Measurements from ENCODE around the gene MRPL38. TPM values are rescaled to one million over a fixed set of nuclear protein-coding genes. Genes with fewer than 3 reads are reported as not detected.
"Not testable (repeated sequence)": the region's sequence is repeated elsewhere in the genome, so short reads cannot be mapped to it uniquely, and the experiment has no call there.

Gene MRPL38
- polyA plus RNA-seq, 12 donors, result 44.7 to 117 (median 54.7) TPM; not detected in 1

- DNase-seq, result peak; percentile 76
Measured at GRCh38 chr17:75878174-75878998, 26.3 kb downstream of the MRPL38 start, which contains the start of gene TRIM47. Gene TRIM47, minus strand, starts transcription at chr17:75878581. Its CDS starts 33 bp downstream, at chr17:75878548.

GRCh38 chr17:75877752-75878173, 26.9 kb downstream of the MRPL38 start:
- no peak for DNase-seq

GRCh38 chr17:75876938-75877751, 27.5 kb downstream of the MRPL38 start:
- DNase-seq, result peak; percentile 98

GRCh38 chr17:75876190-75876937, 28.3 kb downstream of the MRPL38 start:
- no peak for DNase-seq

GRCh38 chr17:75875940-75876189, 28.8 kb downstream of the MRPL38 start:
- no peak for DNase-seq

GRCh38 chr17:75875182-75875939, 29.3 kb downstream of the MRPL38 start:
- DNase-seq, result no peak

- no peak for DNase-seq
Measured at GRCh38 chr17:75874323-75875181, 30.1 kb downstream of the MRPL38 start.

- DNase-seq, result no peak
Measured at GRCh38 chr17:75873587-75874322, 30.9 kb downstream of the MRPL38 start.

- DNase-seq, result peak; percentile 52
Measured at GRCh38 chr17:75872434-75873351, 32.0 kb downstream of the MRPL38 start.

- DNase-seq, result not testable (repeated sequence)
Measured at GRCh38 chr17:75870228-75870627, 34.5 kb downstream of the MRPL38 start.

- DNase-seq, result peak; percentile 54
Measured at GRCh38 chr17:75869282-75870141, 35.2 kb downstream of the MRPL38 start.

- not testable (repeated sequence) for DNase-seq
Measured at GRCh38 chr17:75868730-75869281, 35.9 kb downstream of the MRPL38 start.

GRCh38 chr17:75865404-75866188, 39.1 kb downstream of the MRPL38 start:
- DNase-seq, result not testable (repeated sequence)

- not testable (repeated sequence) for DNase-seq
Measured at GRCh38 chr17:75864887-75865286, 39.8 kb downstream of the MRPL38 start.

GRCh38 chr17:75864448-75864871, 40.2 kb downstream of the MRPL38 start:
- DNase-seq, result peak; percentile 75

GRCh38 chr17:75861927-75862317, 42.8 kb downstream of the MRPL38 start:
- DNase-seq, result no peak
